ENCODE measurements around the gene RERE.

The RERE gene

GRCh38 chr1:8817412-8818324, at the start of gene RERE:
Gene RERE (minus strand): TSS chr1:8817640.
- peak; percentile 94 for DNase-seq

GRCh38 chr1:8866792-8867415, 49.5 kb upstream of the RERE start:
- DNase-seq = no peak

DNA sequence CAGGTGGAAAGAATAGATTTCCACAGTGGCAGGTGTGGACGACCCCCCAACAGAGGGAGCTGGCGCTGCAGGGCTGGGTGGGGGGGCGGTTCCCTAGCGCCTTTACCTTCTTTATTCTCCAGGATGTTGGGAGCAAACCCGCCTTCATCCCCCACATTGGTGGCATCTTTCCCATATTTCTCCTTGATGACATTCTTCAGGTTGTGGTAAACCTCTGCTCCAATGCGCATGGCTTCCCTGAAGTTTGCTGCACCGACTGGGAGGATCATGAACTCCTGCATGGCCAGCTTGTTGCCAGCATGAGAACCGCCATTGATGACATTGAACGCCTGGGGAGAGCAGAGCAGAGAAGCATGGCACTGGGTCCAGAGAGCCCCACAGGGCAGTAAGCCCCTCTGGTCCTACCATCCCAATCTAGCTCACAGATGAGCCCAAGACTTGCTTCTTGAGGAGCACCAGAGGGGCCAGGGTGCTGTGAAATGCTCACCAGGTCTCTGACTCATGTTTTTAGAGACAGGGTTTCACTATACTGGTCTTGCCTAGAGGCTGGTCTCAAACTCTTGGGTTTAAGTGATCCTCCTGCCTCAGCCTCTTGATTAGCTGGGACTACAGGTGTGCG, 48.8 kb upstream of the RERE start:
- no peak for DNase-seq

DNA sequence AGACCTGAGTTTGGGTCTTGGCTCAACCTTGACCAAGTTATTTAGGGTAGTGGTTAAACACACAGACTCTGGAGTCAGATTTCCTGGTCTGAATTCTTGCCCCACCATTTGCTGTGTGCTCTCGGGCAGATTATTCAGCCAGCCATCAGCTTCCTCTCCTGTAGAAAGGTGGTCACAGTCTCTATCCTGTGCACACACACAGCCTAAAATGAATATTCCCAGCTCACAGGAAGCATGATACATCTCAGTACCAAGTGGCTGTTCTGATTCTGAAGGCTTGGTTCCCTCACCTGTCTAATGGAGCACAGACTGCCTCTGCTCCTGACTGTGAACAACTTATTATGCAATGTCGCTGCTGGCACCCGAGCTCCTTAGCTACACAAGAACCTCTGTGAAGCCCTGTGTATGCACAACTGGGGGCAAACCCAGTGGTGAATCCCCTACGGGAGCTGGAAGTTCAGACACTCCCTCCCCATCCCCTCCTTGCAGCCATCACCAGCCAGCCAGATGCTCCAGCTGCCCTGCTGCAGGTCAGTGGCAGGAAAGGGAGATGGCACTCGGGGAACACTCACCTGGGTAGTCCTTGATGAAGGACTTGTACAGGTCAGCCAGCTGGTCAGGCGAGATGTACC, 47.4 kb upstream of the RERE start:
- no peak for DNase-seq

DNA sequence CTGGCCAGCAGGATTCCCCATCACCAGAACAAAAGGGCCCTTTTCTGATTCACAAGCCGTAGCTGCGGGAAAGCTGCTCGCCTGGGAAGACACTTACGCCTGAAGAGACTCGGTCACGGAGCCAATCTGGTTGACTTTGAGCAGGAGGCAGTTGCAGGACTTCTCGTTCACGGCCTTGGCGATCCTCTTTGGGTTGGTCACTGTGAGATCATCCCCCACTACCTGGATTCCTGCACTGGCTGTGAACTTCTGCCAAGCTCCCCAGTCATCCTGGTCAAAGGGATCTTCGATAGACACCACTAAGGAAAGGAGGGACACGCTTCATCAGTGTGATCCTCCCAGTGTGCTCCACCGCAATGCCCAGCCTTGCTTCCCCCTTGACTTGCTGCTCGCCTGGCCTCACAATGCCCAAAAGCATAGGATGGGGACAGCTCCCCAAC, 46.4 kb upstream of the RERE start:
- DNase-seq = no peak

DNA sequence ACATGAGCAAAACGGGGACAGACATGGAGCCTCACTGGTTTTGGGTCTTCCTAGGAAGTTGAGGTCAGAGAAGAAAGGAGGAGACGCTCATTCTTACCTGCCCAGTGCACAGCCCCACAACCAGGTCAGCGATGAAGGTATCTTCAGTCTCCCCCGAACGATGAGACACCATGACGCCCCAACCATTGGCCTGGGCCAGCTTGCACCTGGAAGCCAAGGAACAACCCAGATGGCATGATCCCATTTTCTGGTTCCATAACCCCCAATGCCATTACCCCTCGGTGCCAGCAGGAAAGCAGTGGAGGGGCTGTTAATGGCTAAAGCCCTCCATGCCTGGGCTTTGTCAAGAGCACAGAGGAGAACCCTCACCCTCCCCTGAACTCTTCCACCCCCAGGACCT, 45.7 kb upstream of the RERE start:
- no peak for DNase-seq

GRCh38 chr1:8862528-8862927, 45.1 kb upstream of the RERE start:
- DNase-seq = no peak

DNA sequence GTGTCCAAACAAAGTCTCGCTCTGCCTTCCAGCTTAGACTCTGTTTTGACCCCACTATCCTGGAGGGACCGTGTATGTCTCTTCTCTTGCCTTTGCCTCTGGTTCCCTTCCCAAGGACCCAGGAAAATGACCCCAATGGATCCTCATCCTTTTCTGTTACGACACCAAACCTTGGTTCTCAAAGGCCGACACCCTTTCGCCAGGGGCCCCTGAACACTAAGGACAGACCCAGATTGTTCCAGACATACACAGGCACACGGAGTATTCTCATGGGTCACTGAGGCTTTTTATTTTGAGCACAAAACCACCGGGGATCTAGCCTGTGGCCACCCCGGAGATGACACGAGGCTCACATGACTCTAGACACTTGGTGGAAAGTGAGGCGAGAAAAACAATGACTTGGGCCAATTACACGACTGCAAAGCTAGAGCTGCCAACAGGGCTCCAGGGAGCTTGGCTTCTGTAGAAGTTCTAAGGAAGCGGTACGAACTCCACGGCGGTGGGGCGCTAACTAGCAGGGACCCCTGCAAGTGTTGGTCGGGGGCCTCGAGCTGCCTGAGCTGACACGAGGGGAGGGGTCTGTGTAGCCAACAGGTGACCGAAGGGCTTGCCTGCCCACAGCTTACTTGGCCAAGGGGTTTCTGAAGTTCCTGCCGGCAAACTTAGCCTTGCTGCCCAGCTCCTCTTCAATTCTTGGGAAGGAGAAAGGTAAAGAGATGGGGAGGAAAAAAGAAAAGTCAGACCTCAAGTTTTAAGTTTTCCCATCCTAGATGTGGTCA, 43.5 kb upstream of the RERE start:
- no peak for DNase-seq

DNA sequence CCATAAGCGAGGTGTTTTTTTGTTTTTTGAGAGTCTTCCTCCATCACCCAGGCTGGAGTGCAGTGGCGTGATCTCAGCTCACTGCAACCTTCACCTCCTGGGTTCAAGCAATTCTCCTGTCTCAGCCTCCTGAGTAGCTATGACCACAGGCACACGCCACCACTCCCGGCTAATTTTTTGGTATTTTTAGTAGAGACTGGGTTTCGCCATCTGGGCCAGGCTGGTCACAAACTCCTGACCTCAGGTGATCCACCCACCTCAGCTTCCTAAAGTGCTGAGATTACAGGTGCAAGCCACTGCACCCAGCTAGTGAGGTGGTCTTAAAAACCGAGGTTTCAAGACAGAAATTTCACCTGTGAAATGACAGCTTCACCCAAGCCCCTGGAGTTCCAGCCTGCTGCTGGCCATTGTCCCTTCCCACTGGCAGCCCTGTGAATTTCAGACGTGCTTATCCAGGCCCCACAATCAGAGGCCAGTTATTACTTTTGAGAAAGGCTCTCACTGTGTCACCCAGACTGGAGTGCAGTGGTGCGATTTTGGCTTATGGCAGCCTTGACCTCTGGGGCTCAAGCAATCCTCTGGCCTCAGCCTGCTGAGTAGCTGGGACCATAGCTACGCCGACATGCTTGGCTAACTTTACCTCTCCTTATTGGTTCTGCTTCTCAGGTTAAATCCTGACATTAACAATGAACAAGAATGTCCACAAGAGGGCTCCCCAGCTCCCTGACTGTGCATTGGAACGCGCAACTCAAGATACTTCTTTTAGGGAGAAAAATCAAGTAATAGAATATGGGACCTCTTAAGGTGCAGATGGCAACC, 41.7 kb upstream of the RERE start:
- no peak for DNase-seq

DNA sequence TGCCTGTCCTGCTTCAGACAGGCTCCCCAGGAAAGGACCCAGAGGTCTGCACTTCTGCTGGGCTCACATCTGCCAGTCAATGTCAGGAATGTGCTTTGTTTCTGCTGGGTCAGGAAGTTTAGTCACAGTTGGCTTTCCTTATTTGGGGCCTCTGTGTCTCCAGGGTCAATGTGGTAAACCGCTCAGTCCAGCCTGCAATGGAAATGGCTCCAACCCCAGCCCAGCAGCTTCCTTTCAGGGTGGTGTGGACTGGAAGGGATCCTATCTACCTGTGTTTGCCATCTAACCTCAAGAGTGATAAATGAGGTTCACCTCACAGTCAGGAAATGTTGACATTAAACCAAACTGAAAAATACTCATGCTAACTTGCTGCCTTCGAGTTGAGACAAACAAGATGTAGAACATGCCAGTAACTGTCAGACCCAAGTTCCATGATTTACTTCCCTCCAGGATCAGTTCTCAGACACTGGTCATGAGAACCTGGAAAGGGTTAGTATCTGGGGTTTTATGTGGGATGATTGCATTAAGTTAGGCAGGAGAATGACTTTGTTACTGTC, 40.8 kb upstream of the RERE start:
- no peak for DNase-seq

- DNase-seq = no peak
Measured at GRCh38 chr1:8856689-8857412, 39.4 kb upstream of the RERE start.

DNA sequence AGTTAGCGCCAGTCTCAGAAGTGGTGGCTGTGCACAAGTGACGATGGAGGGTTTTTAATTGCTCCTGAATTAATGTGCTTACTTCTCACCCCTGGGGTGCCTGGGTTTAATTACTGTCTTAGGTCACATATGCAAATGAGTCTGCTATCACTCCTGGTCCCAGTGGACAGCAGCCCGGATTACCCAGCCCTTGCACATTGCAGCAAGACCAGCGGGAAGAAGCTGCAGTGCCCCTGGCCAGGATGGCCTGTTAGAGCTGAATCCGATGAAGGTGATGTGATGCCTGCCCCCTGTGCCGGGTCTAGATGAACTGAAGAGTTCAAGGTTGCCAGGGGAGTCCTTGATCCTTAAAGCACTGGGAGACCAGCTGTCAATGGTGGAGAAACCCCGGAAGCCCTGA, 36.8 kb upstream of the RERE start:
- DNase-seq = no peak

DNA sequence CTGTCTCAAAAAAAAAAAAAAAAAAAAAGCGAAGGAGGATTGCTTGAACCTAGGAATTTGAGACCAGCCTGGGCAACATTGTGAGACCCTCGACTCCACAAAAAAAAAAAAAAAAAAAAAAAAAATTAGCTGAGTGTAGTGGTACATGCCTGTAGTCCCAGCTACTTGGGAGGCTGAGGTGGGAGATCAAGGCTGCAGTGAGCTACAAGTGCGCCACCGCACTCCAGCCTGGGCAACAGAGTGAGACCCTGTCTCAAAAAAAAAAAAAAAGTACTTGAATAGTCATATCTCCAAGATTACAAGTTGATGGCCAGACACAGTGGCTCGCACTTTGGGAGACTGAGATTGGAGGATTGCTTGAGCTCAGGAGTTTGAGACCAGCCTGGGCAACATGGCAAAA, 33.6 kb upstream of the RERE start:
- no peak for DNase-seq

- DNase-seq = peak; percentile 98
Measured at GRCh38 chr1:8848663-8849386, 31.4 kb upstream of the RERE start.

GRCh38 chr1:8847990-8848389, 30.6 kb upstream of the RERE start:
- peak; percentile 80 for DNase-seq

DNA sequence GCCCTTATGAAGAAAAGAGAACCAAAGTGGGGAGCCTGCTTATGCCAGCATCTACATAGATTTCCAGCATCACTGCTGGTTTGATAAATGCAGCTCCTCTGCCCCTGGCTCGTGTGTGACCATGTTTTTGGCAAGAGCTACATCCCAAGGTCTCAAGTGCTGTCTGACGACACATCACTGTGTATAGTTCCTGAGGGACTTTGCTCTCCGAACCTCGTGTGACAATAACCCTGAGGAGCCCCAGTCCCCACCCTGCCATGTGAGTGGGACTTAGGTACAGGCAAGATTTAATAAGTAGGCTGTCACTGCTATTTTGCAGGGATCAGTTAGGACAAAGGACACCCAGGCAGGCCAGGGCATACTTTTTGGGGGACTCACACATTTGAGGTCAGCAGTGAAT, 28.8 kb upstream of the RERE start:
- DNase-seq = peak; percentile 41

- DNase-seq = no peak
Measured at GRCh38 chr1:8845104-8846097, 28.0 kb upstream of the RERE start.

GRCh38 chr1:8844501-8845006, 27.1 kb upstream of the RERE start:
- no peak for DNase-seq

All from NCI-H1092 (cell line).